Measurements from ENCODE around the gene FA2H. TPM values are rescaled to one million over a fixed set of nuclear protein-coding genes. Genes with fewer than 3 reads are reported as not detected.

The FA2H gene
- total RNA-seq, 2 donors from 2014 or later, result 0.49 TPM; not detected in 1

- Histone ChIP-seq H3K36me3 (no peaks in the 10 kb centered on the region), H3K27me3 (replicated peaks; ENCODE audit: insufficient read depth) (no peaks in the 10 kb centered on the region), H3K4me3 (no peak overlapping the region), H3K27ac (no peak overlapping the region), H3K9me3 (no peaks in the 10 kb centered on the region), H3K4me1 (ENCODE audit: control insufficient read depth in 1 of 2, low read depth in 2 of 2) (no peaks in the 10 kb centered on the region)
- TF ChIP-seq, protein P1, sequence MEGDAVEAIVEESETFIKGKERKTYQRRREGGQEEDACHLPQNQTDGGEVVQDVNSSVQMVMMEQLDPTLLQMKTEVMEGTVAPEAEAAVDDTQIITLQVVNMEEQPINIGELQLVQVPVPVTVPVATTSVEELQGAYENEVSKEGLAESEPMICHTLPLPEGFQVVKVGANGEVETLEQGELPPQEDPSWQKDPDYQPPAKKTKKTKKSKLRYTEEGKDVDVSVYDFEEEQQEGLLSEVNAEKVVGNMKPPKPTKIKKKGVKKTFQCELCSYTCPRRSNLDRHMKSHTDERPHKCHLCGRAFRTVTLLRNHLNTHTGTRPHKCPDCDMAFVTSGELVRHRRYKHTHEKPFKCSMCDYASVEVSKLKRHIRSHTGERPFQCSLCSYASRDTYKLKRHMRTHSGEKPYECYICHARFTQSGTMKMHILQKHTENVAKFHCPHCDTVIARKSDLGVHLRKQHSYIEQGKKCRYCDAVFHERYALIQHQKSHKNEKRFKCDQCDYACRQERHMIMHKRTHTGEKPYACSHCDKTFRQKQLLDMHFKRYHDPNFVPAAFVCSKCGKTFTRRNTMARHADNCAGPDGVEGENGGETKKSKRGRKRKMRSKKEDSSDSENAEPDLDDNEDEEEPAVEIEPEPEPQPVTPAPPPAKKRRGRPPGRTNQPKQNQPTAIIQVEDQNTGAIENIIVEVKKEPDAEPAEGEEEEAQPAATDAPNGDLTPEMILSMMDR (IDR thresholded peaks at IDR 0.05), result no peak
- ATAC-seq (ENCODE audit: insufficient number of reproducible peaks, low FRiP score, low read depth) (no peak), DNase-seq (ENCODE audit: low spot score) (no peak)
Measured at GRCh38 chr16:74718741-74719610, 55.6 kb downstream of the FA2H start.

DNA sequence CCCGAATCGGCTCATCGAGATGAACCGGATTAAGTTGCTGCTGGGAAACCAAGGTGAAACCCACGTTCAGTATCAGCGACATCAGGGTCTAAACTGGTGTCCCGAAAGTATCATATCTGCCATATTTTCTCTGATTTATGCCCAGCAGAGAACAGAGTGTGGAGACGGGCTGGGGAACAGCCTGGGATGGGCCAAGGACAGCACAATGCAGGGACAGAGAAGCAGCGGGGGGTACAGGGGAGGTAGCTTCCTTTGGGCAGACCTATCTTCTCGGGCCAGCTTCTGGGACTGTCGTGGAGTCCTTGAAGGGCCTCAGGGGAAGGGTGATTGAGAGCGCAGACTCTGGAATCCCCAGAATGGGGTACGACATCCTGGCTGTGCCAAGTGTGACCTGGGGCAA is 56.5 kb downstream of the FA2H start:
- DNase-seq (ENCODE audit: low spot score) (no peak), ATAC-seq (ENCODE audit: insufficient number of reproducible peaks, low FRiP score, low read depth) (no peak)
- TF ChIP-seq, protein P1 (IDR thresholded peaks at IDR 0.05), result no peak
- Histone ChIP-seq H3K27me3 (replicated peaks; ENCODE audit: insufficient read depth) (no peaks in the 10 kb centered on the region), H3K4me3 (no peak overlapping the region), H3K4me1 (ENCODE audit: control insufficient read depth in 1 of 2, low read depth in 2 of 2) (no peaks in the 10 kb centered on the region), H3K36me3 (no peaks in the 10 kb centered on the region), H3K9me3 (no peaks in the 10 kb centered on the region), H3K27ac (no peak overlapping the region)

- DNase-seq (ENCODE audit: low spot score) (no peak), ATAC-seq (ENCODE audit: insufficient number of reproducible peaks, low FRiP score, low read depth) (no peak)
- Histone ChIP-seq H3K4me3 (no peak overlapping the region), H3K36me3 (no peaks in the 10 kb centered on the region), H3K27ac (no peak overlapping the region), H3K9me3 (no peaks in the 10 kb centered on the region), H3K27me3 (replicated peaks; ENCODE audit: insufficient read depth) (no peaks in the 10 kb centered on the region), H3K4me1 (ENCODE audit: control insufficient read depth in 1 of 2, low read depth in 2 of 2) (no peaks in the 10 kb centered on the region)
- TF ChIP-seq, protein P1 (IDR thresholded peaks at IDR 0.05), result no peak
Measured at GRCh38 chr16:74717367-74717766, 57.3 kb downstream of the FA2H start.

DNA sequence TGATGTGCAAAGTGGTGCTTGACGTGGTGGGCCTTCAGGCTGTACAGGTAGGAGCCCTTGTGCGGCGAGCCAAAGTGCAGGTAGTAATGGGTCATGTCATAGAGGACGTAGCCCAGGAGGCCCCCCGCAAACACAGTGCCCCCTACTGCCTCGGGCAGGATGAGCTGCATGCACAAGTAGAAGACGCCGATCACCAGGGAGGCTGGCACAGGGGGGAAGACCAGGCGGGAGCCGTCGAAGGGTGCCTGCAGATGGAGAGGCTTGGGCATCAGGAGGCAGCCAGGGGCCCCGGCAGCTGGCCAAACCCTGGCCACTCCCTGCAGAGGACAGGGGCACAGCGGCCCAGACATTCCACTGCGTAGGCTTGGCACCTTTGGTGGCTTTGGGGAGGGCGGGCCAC is 58.3 kb downstream of the FA2H start:
- Histone ChIP-seq H3K9me3 (no peaks in the 10 kb centered on the region), H3K27ac (no peak overlapping the region), H3K4me3 (no peak overlapping the region), H3K27me3 (replicated peaks; ENCODE audit: insufficient read depth) (no peaks in the 10 kb centered on the region), H3K36me3 (no peaks in the 10 kb centered on the region), H3K4me1 (ENCODE audit: control insufficient read depth in 1 of 2, low read depth in 2 of 2) (no peaks in the 10 kb centered on the region)
- DNase-seq (ENCODE audit: low spot score), result no peak
- ATAC-seq (ENCODE audit: insufficient number of reproducible peaks, low FRiP score, low read depth), result no peak
- TF ChIP-seq, protein P1 (IDR thresholded peaks at IDR 0.05), result no peak

GRCh38 chr16:74713876-74714275 is 60.7 kb downstream of the FA2H start:
- no peaks in the 10 kb centered on the region for H3K4me1 ChIP-seq (ENCODE audit: control insufficient read depth in 1 of 2, low read depth in 2 of 2)
- DNase-seq (ENCODE audit: low spot score) (no peak), ATAC-seq (ENCODE audit: insufficient number of reproducible peaks, low FRiP score, low read depth) (no peak)
- no peak overlapping the region for H3K27ac ChIP-seq
- TF ChIP-seq, protein P1 (IDR thresholded peaks at IDR 0.05), result no peak
- H3K27me3 ChIP-seq (replicated peaks; ENCODE audit: insufficient read depth), result no peaks in the 10 kb centered on the region
- H3K9me3 ChIP-seq, result no peaks in the 10 kb centered on the region
- H3K4me3 ChIP-seq, result no peak overlapping the region
- no peaks in the 10 kb centered on the region for H3K36me3 ChIP-seq
